ENCODE data around the gene PYGM.
A peak's percentile ranks its signal among the peaks of the same experiment; 100 is the strongest.

Gene PYGM

GRCh38 chr11:64729851-64730382, 29.9 kb downstream of the PYGM start:
- DNase-seq, result no peak

DNA sequence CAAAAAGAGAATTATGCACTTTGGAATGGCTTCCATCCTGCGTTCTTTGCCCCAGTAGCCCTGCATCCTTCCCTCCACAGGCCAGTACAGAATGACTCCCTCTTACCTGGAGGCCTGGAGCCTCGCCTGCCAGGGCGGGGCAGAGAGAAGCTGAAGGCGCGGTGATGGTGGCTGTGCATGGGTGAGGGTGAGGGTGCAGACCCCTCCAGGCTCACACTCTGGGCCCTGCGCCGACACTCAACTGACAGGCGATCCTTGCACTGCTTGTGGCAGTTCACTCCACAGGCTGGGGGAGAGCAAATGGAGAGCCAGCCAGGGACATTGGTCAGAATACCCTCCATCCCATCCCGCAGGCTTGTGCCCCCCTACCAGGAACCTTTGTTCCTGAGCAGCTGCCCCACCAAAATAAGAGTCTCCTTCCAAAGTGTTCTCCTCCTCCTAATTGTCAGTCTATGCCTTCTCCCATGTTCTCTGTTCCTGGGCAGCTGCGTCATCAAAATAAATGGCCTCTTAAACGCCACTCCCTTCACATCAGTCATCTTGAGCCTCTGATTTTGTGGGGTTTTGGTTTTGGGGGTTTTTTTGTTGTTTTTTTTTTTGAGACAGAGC, 30.9 kb downstream of the PYGM start:
- no peak for DNase-seq

GRCh38 chr11:64726867-64727530, 32.8 kb downstream of the PYGM start:
- no peak for DNase-seq

- no peak for DNase-seq
Observed at GRCh38 chr11:64726211-64726641, 33.5 kb downstream of the PYGM start.

DNA sequence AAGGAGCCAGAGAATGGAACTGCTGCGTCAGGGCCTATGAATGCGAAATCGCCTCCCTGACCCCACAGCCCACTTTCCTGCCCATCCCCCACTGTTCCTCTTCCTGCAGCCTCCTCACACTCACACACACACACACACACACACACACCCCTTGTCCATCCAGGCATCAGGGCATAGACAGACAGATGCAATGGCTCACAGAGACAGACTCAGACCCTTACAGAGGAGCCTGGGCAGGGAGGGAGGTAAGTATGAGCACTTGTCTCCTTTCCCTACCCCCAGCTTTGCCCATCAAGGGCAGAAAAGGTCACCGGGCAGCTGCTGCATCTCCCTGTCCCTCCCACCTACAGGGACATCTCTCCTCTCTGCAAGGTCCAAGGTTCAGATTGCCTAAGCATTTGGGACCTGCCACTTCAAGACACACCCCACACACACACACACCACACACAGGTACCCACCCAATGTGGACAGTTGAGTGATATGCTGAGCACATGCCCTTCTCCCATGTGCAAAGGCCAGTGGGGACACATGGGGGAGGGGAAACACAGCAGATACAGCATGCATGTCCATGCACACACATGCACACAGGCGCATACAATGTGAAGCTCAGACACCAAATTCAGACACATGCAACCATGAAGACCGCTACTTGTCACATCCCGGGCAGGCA, 34.8 kb downstream of the PYGM start:
- no peak for DNase-seq

DNA sequence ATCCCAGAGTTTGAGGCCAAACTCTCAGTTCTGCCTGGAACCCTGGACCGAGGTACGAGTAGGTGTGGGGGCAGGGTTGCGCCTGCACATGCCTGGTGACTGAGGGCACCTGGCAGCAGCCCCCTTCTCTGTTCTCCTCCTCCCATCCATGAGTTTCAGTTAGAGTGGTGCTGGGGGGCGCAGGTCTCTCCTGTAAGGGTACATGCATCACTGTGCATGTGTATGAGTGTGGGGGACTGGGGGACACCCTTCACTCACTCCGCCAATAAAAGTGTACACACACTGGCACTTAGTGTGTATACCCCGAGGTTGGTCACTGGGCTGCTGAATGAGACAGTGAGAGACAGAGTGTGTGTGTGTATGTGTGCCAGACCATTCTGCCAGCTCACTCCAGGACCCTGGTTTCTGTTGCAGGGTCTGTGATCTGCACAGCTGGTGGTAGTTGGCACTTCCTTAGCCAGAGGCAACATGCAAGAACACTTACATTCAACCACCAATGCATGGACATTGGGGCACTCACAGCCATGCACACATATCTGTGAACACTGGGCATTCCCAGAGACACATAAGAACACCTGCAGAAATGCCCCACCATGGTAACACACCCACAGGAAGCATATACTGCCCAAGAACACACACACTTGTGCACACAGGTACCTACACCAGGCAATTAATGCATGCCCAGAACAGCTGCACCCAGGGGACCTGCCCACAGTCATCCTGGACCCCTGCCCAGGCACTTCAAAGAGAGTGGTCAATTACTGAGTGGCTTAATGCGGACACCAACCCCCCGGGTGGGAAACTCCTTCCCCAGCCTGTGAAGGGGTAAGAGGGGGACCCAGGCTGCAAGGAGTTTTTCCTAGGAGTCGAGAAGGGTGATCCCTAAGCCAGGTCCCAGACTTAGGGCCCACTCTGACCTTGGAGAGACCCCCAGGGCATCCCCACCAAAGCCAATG, 35.6 kb downstream of the PYGM start:
- no peak for DNase-seq

GRCh38 chr11:64723117-64723906, 36.5 kb downstream of the PYGM start, which contains the start of gene NRXN2:
NRXN2 (minus strand) TSS chr11:64723197; CDS start chr11:64713699, 9,498 bp downstream.
- peak; percentile 43 for DNase-seq

DNA sequence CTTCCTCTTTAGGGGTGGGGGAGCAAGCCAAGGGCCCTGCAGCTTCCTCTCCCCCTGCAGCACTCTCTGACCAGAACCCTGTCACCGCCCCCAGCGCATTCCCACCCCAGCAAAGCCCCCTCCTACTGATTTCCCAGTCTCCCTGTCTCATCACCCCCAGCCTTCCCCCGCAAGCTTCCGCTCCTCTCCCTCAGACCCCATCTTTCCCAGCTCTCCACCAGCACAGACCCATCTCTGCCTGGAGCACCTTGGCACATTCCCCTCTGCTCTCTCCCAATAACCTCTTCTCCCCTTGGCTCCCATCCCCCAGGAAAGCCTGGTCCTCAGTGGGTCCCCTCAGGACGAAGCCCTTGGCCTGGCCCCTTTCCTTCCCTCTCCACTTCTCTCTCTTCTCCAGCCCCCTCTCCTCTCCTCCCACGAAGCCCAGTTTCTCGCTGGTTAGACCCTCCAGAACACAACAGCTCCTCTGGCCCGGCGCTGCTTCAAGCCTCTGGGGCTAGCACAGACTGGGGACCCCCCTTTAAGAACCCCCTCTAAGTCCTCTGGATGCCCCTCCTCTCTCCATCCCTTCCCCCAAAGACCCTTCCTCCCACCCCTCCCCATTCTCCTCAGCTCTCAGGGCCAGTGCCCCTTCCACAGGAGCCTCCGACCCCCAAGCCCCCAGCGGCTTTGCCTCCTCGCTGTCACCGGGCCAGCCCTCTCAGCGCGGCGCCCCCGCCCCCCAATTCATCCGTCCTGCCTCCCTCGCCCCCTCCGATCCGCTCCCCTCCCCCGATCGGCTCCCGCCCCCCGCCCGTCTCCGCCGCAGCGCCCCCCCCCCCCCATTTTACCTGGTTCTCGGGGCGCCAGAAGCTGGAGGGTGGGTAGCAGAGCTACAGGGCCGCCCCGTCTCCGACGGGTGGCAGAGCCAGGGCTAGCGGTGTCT, 37.4 kb downstream of the PYGM start:
- DNase-seq, result no peak

- no peak for DNase-seq
Observed at GRCh38 chr11:64721359-64721699, 38.4 kb downstream of the PYGM start.

DNA sequence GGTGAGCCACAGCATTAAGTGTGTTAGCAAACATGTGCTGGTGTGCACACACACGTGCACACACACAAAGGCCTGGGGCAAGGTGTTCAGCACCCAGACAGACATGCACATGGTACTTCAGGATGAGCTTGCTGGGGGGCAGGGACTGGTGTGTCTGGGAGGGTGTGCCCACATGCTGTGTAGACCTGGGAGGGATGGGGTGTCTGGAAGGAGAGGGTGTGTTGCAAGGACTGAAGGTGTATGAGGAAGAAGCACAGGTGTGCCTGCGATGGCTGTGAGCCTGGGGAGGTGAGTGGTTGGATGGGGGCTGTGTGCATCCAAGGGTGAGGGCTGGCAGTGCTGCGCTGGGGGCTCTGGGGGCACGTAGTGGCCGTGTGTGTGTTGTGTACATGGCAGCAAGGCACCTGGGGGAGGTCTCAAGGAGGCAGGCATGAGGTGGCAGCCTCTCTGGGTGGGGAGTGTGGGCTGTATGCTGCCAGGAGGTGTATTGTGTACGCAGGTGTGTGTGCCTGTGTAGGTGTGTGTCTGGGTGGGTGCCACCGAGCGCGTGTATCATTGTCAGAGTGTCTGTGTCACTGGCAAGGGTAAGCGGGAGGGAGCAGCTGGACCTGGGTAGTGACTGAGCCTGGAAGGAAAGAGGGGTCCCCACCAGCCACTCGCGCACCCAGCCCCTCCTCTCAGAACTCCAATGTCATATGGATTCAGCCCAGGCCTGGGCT, 39.0 kb downstream of the PYGM start:
- no peak for DNase-seq

DNA sequence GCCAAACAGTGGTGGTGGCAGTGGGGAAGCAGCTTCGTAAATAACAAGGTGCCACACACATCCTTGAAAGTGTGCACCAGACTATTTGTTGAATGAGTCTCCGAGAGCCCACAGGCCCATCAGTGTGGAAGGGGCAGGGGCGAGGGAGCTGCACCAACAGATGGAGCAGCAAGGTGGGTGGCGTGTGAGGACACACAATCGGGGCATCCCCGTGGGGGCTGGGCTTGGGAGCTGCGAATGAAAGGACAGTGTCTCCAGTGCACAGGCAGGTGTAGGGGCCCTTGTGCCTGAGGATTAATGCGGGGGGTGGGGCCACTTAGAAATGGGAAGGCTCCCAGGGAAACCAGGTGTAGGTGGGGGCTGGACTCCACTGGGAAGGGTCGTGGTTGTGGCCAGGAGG, 39.6 kb downstream of the PYGM start:
- DNase-seq, result no peak

- DNase-seq, result no peak
Observed at GRCh38 chr11:64719406-64719805, 40.4 kb downstream of the PYGM start.

- DNase-seq, result no peak
Observed at GRCh38 chr11:64718780-64719124, 41.0 kb downstream of the PYGM start.

- DNase-seq, result no peak
Observed at GRCh38 chr11:64718084-64718779, 41.5 kb downstream of the PYGM start.

DNA sequence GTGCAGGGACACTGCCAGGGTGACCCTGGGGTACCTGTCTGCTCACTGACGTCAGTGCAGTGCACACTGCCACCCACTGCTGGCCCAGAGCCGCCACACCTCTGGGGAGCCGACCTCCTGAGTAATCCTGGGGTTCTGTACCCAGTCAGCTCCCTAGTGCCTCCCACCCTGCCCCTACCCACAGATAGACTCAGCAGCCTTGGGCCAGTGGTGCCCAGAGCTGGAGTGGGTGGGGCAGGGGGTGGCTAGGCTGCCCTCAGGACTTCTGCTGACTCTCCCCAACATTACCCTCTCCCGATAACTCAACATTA, 42.6 kb downstream of the PYGM start:
- no peak for DNase-seq

DNA sequence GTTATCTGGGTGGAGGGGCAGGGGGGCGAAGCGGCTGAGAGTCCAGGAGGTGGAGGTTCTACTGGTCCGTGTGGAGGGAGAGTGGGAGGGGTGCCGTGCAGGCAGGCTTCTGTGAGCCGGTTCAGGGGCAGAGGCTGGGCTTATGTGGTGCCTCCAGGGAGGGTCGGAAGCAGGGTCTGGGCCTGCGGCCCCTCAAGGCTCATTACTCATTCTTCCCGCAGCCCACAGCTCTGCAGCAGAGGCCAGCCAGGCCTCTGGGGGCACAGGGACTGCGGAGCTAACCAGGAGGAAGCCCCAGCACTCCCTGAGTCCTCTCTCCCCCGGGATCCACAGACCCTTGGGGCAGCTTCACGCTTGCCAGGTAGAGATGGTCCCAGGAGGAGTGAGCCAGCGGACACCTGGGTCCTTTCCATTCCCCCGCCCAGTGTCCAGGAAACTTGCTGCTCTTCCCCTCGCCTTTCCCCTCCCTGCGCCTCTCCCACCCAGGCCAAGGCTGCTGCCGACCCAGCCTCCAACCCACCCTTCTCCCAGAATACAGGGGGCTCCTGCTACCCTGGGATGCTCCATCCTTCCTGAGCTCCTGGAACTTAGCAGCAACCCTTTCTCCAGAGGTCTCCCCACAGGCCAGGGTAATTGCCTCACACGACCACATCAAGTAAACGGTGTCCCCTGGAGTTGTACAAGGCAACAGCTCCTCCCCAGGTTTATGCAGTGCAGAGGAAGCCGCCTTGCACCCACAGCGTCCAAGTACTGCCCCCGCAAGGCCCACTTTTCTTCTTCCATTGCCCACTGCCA, 43.1 kb downstream of the PYGM start:
- no peak for DNase-seq

- DNase-seq, result no peak
Observed at GRCh38 chr11:64715756-64716472, 43.9 kb downstream of the PYGM start.

DNA sequence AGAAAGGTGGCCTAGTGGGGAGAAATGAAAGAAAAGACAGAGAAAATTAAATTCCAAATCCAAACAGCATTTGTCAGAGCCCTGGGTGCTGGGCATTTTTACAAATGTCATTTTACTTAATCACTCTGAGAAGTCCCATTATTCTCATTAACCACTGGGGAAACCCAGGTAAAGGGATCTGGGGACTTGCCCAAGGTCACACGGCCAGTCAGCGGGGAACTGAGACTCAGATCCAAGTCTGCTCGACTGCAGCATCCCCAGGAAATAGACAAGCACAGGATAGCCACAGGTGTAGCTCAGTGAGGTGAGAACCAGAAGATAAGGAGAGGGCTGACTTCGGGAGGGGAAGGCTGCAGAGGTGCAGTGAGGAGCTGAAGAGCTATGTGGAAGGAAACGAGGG, 44.7 kb downstream of the PYGM start:
- no peak for DNase-seq
